HG03097 (cell line): ENCODE measurements around the gene PPP2R2B.
"Not testable (repeated sequence)": the region's sequence is repeated elsewhere in the genome, so short reads cannot be mapped to it uniquely, and the experiment has no call there.

ENCODE experiments used
- ATAC-seq: cut with Tn5 transposase; IDR thresholded peaks from one replicate; pipeline ENCODE4 v1.9.1; 2021; ENCODE audit not compliant: unreplicated experiment, low FRiP score

Gene PPP2R2B

GRCh38 chr5:146568161-146568560, 310.4 kb downstream of the PPP2R2B start:
- ATAC-seq: no peak

DNA sequence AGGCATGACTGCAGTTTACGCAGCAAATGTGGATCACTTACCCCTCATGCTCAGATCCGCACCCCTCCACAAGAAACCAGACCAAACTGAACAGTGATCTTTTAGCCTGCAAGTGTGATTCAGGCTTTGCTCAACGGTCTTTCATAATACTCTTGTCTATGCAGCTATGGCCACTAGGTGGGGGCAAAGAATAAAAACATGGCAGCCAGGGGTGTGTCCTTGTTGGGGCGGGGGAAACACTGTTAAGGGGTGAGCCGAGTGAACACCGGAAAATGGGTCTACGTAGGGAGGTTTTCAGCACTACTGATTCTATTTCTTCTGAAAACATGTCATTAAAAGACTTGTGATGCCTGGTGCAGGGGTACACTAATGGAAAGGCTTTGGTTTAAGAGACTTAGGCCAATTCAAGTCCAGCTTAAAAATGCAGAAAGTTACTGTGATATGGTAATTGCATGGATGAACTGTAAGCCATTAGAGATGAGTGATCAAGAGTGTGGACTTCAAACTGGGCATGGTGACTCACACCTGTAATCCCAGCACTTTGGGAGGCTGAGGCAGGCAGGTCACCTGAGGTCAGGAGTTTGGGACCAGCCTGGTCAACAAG, 312.7 kb downstream of the PPP2R2B start:
- peak; percentile 93 for ATAC-seq

DNA sequence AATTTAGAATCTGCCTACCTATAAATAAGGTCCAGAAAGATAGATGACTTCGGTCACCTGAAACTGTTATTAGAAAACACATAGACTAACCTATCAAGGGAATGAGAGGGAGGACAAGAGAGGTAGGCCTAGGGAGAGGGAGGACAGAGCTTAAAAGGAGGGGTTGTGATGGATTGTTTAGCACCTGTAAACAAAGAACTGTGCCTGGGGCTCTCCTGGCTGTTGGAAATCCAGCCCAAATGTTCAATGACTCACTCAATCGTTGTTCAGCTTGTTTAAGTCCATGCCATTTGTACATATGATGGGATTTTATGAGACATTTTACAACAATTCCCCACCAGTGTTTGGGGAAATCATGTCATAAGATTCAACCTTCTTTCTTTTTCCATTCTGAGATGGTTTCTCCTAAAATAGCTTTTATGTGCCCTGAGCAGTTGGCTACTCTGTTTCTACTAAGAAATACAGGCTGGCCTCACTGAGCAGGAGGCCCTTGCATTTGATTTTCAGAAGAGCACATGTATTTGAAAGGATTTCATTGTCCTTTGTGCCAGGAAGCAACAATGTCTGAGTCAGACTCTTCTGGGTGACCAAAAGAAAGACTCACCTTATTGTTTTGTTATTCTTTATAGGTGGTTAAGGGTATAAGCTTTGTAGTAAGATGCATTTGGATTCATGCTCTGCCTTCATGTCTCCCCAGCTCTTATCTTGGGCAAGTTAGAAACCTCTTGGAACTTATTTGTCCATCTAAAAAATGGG, 314.4 kb downstream of the PPP2R2B start:
- no peak for ATAC-seq

DNA sequence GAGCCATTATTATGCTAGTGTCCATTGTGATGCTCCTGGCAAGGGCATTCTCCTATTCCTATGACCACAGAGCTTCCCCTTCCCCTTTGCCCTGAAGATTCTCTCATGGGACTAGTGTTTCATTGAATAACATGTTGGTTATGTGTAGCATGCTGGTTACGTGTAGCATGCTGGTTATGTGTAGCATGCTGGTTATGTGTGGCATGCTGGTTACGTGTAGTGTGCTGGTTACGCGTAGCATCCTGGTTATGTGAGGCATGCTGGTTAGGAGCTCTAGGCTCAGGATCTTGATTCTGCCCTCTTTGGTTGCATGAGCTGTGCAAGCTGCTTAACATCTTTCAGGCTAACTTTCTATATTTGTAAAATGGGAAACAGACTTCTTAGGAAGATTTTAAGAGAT, 316.1 kb downstream of the PPP2R2B start:
- no peak for ATAC-seq

DNA sequence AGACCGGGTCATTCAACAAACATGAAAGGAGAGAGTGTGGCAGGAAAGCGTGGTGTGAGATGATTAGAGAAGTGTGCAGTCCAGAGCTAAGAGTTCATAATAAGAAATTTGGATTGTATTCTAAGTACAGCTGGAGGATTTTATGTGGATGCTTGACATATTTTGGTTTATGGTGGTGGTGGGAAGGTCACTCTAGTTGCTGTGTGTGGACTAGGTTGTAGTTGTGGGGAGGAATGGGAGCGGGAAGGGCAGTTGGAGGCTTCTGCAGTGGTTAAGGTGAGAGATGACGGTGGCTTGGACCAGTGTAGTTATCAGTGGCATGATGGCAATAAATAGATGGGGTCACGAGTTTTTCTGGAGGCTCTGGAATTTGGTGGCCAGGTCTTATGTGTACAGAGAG, 316.8 kb downstream of the PPP2R2B start:
- ATAC-seq: no peak

DNA sequence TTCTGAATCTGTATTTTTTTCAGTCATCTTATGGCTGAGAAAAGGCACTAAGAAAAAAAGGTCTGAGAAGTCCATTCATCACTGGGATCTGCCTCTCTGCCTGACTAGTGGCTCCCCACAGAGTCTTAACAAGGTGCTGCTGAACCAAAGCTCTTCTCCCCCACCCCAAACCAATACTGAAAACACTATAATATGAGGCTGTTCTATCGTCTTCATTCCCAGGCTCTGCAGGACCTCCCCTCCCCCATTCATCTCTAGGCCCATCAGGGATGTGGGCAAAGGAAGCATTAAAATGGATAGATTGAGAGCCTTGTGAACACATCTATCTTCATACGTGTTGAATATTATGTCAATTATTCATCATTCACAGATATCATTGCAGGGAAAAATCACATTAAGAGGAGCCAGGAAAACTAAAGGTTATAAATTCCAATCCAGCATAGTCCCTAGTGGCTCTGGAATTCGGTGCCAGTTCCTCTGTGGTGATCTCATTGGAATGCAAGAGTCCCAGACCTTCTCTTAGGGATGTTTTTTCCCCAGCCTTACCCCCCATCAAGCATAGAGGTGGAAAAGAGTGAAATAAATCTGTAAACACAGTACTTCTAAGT, 318.2 kb downstream of the PPP2R2B start:
- no peak for ATAC-seq

DNA sequence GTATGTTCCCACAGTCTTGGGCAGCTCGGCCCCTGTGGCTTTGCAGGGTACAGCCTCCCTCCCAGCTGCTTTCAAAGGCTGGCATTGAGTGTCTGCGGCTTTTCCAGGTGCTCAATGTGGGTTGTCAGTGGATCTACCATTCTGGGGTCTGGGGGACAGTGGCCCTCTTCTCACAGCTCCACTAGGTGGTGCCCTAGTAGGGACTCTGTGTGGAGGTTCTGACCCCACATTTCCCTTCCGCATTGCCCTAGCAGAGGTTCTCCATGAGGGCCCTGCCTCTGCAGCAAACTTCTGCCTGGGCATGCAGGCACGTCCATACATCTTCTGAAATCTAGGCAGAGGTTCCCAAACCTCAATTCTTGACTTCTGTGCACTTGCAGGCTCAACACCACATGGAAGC, 321.7 kb downstream of the PPP2R2B start:
- ATAC-seq: not testable (repeated sequence)

GRCh38 chr5:146553446-146553845, 325.1 kb downstream of the PPP2R2B start:
- no peak for ATAC-seq

- no peak for ATAC-seq
Measured at GRCh38 chr5:146549615-146550014, 328.9 kb downstream of the PPP2R2B start.

DNA sequence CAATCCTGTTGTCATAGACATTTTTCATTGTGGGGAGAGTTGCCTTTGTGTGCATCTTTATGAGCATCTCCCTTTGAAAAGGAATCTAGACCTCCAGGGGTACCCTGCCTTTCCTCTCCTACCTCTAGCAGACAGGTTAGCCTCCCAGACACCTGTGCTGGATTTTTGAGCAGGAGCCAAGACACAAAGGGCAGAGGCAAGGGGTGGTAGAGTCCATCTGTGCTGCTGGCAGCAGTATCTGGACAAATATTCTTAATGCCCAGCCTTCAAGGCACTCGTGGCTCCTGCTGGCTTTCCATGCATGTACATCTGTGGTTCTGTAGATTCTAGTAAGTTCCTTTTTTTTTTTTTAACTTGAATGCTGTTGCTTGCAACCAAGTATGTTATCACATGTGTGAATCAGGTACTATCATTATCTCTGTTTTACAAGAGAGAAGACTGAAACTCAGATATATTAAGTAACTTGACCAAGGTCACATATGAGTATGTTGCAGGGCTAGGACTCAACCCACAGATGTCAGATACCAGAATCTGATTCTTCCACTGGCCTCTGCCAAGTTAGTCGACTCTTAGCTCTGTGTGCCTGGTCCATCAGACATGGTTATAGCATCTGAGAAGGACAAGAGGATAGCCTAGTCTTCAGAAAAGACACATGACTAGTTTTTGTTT, 329.6 kb downstream of the PPP2R2B start:
- ATAC-seq: no peak

- ATAC-seq: no peak
Measured at GRCh38 chr5:146544232-146544631, 334.3 kb downstream of the PPP2R2B start.

- ATAC-seq: peak; percentile 90
Measured at GRCh38 chr5:146541958-146542849, 336.4 kb downstream of the PPP2R2B start.

DNA sequence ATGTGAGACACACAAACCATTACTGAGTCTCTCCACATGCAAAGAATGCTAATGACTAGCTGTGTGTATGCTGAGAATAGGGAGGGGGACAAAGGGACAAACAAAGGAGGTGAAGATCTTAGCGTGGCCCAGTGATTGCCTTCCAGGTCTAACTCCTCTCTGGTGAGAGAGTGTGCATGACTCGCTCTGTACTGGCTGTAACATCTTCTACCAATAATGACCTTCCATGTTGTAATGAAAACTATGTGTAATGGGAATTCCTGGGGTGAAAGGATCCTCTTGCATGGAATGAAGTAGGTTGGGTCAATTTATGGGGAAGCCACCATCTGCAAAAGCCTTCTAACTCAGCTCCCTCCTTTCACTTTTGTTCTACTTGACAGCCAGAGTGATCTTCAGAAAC, 338.1 kb downstream of the PPP2R2B start:
- ATAC-seq: no peak

- no peak for ATAC-seq
Measured at GRCh38 chr5:146539973-146540372, 338.6 kb downstream of the PPP2R2B start.

DNA sequence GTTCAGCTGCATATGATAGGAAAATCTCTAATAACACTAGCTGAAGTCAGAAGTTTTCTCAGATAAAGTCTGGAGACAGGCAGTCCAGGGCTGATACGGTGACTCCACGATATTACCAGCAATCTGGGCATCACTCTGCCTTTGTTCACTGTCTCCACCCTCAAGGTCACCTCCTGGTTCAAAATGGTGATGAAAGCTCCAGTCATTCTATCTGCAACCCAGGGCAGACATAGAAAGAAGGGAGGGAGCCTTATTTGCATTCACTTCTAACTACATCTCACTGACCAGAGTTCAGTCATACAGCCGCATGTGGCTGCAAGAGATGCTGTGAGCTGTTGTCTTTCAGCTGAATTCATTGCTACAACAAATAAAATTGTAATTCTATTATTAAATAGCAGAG, 340.1 kb downstream of the PPP2R2B start:
- no peak for ATAC-seq

GRCh38 chr5:146533882-146534281, 344.7 kb downstream of the PPP2R2B start:
- no peak for ATAC-seq

DNA sequence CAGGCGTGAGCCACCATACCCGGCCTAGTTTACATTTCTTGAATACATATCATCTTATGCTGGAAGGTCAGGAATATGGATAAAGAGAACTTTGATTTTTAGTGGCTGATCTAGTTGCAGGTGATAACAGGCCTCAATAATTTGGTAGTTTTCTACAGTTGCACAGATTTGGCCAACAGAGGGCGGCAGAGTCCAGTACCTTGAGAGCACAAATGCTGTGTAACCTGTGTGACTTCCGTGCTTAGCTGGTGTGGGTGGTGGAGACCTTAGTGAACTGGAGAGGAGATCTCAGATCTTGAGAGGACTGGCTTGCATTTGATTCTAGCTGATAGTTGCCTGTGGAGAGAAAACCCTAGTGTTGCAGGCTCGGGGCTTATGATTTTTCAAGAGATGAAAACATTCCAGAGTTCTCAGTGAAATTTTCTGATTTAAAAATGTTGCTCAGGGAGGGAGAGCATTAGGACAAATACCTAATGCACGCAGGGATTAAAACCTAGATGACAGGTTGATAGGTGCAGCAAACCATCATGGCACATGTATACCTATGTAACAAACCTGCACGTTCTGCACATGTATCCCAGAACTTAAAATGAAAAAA, 345.2 kb downstream of the PPP2R2B start:
- peak; percentile 92 for ATAC-seq
